Activated B cell treated with CpG ODN at 0.5 μM for 24 hours (primary cell): ENCODE data around the gene DDOST. TPM values are rescaled to one million over a fixed set of nuclear protein-coding genes. Genes with fewer than 3 reads are reported as not detected.

Experiments used
- ATAC-seq: fragments of 200-7000 bp; cut with Tn5 transposase; one replicate; pipeline ENCODE4 v1.10.0; 2021; ENCODE audit warnings: low read depth, mild to moderate bottlenecking, moderate library complexity
- CTCF ChIA-PET: fragments of 350-600 bp; sonication (Branson Sonifier 250); formaldehyde crosslinking; loops from one replicate; lab custom pipeline; 2021; ENCODE audit warnings: antibody characterized with exemption; lab: Charles Lee
- POLR2A ChIA-PET: fragments of 350-600 bp; sonication (Branson Sonifier 250); formaldehyde crosslinking; loops from one replicate; lab custom pipeline; 2021; ENCODE audit warnings: antibody characterized with exemption; lab: Charles Lee
- DNase-seq: peaks from one replicate; pipeline ENCODE4 v3.0.0; 2022
- H3K27ac Mint-ChIP-seq: one replicate; pipeline ENCODE4 v1.8.0; 2020; ENCODE audit warnings: mixed read lengths
- H3K27me3 Mint-ChIP-seq: one replicate; pipeline ENCODE4 v1.8.0; 2021; ENCODE audit warnings: mixed read lengths
- H3K36me3 Mint-ChIP-seq: one replicate; pipeline ENCODE4 v1.8.0; 2021; ENCODE audit warnings: low read depth, mixed read lengths
- H3K4me1 Mint-ChIP-seq: one replicate; pipeline ENCODE4 v1.8.0; 2021; ENCODE audit warnings: mixed read lengths
- H3K4me3 Mint-ChIP-seq: one replicate; pipeline ENCODE4 v1.8.0; 2020; ENCODE audit warnings: mild to moderate bottlenecking, mixed read lengths
- H3K9me3 Mint-ChIP-seq: one replicate; pipeline ENCODE4 v1.8.0; 2020; ENCODE audit warnings: mixed read lengths
- intact Hi-C: fragments of 100-400 bp; cut with micrococcal nuclease; formaldehyde crosslinking; loops from one replicate; pipeline ENCODE4 v1.15.1; 2024
- total RNA-seq: library from RNA; stranded (reverse); gene quantifications from 2 replicates; pipeline ENCODE4 v1.2.3, GENCODE V29; 2022
- TF ChIP-seq, protein P1 (sequence below): fragments of 200-600 bp; IDR thresholded peaks from one replicate; pipeline ENCODE4 v1.8.0; 2022; ENCODE audit warnings: antibody characterized with exemption, mild to moderate bottlenecking

DDOST gene
- total RNA-seq, 1 donor from 2014 or later: 132 TPM

DNA sequence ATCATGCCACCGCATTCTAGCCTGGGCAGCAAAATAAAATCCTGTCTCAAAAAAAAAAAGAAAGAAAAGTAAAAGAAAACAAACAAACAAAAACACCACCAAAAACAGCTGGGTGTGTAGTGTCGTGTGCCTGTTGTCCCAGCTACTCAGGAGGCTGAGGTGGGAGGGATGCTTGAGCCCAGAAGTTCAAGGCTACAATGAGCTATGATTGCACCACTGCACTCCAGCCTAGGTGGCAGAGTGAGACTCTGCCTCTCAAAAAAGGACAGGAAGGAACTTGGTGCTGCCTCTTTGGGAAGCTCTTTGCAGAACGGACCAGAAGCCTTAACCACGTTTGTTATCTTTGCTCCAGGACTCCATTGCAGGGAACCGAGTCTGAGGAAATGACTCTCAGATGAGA, 45.7 kb upstream of the DDOST start:
- Mint-ChIP-seq H3K4me1 (no peaks in the 10 kb centered on the region), H3K4me3 (no peak overlapping the region), H3K36me3 (no peaks in the 10 kb centered on the region), H3K27ac (no peak overlapping the region), H3K27me3 (no peaks in the 10 kb centered on the region), H3K9me3 (no peaks in the 10 kb centered on the region)
- TF ChIP-seq, protein P1, sequence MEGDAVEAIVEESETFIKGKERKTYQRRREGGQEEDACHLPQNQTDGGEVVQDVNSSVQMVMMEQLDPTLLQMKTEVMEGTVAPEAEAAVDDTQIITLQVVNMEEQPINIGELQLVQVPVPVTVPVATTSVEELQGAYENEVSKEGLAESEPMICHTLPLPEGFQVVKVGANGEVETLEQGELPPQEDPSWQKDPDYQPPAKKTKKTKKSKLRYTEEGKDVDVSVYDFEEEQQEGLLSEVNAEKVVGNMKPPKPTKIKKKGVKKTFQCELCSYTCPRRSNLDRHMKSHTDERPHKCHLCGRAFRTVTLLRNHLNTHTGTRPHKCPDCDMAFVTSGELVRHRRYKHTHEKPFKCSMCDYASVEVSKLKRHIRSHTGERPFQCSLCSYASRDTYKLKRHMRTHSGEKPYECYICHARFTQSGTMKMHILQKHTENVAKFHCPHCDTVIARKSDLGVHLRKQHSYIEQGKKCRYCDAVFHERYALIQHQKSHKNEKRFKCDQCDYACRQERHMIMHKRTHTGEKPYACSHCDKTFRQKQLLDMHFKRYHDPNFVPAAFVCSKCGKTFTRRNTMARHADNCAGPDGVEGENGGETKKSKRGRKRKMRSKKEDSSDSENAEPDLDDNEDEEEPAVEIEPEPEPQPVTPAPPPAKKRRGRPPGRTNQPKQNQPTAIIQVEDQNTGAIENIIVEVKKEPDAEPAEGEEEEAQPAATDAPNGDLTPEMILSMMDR: no peak
- ChIA-PET CTCF (interaction anchor here (1.0 to 2.0 kb wide), 2 partner anchors 10 to 489 kb away, joined by 6 to 9 read pairs; no protein-coding TSS in a partner anchor), POLR2A (interaction anchor here (0.6 kb wide), 1 partner anchor 15 kb away, joined by 5 read pairs; no protein-coding TSS in a partner anchor)
- no peak for DNase-seq
- ATAC-seq: no peak
- intact Hi-C loops: no loop called here

DNA sequence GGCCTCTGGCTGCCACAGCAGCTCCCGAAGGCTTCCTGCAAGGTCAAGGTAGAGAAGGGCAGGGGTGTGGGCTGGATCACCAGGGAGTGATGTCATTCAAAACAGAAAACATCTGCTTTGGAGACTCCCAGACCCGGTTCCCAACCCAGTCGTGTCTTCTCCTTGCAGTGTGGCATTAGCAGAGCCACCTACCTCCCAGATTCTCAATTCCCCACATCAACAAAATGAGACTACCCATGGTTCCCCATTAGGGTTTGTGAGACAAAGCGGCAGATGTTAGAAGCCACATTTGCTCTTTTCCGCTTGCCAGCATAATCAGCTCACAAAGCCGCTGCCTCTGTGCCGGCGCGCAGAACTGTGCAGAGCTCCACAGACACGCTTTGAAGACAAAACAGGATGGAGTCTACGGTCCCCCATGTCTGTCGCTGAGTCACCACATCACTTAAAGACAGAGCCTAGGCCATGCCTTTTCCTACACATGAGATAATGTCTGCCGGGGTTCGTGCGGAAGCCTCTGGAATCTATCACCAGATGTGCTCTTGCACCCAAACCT, 44.1 kb upstream of the DDOST start:
- Mint-ChIP-seq H3K9me3 (no peaks in the 10 kb centered on the region), H3K36me3 (no peaks in the 10 kb centered on the region), H3K4me1 (no peaks in the 10 kb centered on the region), H3K4me3 (no peak overlapping the region), H3K27me3 (no peaks in the 10 kb centered on the region), H3K27ac (no peak overlapping the region)
- ATAC-seq: no peak
- TF ChIP-seq, protein P1: no peak
- POLR2A ChIA-PET: no interaction called here
- intact Hi-C loops: no loop called here
- DNase-seq: no peak
- CTCF ChIA-PET: no interaction called here

DNA sequence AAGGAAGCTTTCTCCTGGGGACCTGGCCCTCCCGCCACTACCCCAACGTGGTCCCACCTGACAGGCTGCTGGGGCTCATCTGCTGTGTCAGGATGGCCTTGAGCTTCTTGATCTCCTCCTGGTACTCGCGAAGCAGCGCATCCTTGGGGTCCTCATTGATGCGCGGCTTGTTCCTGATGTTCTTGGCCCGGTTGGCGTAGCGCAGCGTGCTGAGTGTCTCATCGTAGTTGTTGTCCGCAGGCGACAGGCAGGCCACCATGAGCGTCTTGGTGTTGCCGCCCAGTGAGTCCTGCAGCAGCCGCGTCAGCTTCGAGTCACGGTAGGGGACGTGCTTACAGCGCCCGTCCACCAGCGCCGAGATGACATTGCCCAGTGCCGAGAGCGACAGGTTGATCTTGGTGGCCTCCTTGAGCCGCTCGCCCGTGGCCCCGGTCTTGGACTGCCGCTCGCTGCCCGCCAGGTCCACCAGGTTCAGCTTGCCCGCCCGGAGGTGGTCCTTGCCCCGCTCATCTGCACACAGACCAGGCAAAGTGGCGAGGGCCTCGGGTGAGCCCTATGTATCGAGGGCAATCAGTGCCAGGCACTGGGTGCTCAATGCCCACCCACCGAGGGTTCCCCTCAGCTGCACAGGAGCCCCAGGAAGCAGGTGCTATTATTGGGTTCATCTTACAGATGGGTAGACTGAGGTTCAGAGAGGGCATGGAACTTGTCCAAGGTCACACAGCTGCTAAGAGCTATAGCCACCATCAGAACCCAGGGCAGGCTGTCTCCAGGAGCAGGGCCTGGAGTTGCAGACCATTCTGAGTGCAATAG, 43.4 kb upstream of the DDOST start:
- H3K9me3 Mint-ChIP-seq: no peaks in the 10 kb centered on the region
- no peak overlapping the region for H3K27ac Mint-ChIP-seq
- H3K27me3 Mint-ChIP-seq: no peaks in the 10 kb centered on the region
- no peaks in the 10 kb centered on the region for H3K36me3 Mint-ChIP-seq
- TF ChIP-seq, protein P1: no peak
- H3K4me3 Mint-ChIP-seq: no peak overlapping the region
- ATAC-seq (no peak), DNase-seq (no peak)
- intact Hi-C loops: no loop called here
- H3K4me1 Mint-ChIP-seq: no peaks in the 10 kb centered on the region
- POLR2A ChIA-PET: no interaction called here
- CTCF ChIA-PET: no interaction called here

DNA sequence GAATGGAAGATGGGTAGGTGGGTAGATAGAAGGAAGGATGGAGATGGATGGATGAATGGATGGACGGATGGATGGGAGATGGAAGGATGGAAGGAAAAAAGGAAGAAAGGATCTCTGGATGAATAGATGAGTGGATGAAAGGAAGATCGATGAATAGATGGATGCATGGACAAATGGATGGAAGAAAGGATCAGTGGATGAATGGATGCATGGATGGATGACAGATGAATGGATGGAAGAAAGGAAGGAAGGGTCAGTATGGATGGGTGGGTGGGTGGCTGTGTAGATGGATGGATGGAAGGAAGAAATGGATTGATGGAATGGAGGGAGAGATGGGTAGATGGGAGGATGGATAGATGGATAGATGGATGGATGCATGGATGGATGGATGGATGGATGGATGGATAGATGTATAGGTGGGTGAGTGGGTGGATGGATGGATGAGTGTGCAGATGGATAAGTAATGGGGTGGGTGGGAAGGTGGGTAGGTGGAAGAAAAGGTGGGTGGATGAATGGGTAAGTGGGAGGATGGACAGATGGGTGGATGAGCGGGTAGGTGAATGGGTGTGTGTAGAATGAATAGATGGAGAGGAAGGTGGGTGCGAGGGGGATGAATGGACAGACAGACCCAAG, 42.1 kb upstream of the DDOST start:
- Mint-ChIP-seq H3K9me3 (no peaks in the 10 kb centered on the region), H3K27ac (no peak overlapping the region), H3K4me1 (no peaks in the 10 kb centered on the region), H3K36me3 (no peaks in the 10 kb centered on the region), H3K4me3 (no peak overlapping the region), H3K27me3 (no peaks in the 10 kb centered on the region)
- no peak for ATAC-seq
- POLR2A ChIA-PET: no interaction called here
- DNase-seq: no peak
- intact Hi-C loops: no loop called here
- TF ChIP-seq, protein P1: no peak
- CTCF ChIA-PET: no interaction called here

DNA sequence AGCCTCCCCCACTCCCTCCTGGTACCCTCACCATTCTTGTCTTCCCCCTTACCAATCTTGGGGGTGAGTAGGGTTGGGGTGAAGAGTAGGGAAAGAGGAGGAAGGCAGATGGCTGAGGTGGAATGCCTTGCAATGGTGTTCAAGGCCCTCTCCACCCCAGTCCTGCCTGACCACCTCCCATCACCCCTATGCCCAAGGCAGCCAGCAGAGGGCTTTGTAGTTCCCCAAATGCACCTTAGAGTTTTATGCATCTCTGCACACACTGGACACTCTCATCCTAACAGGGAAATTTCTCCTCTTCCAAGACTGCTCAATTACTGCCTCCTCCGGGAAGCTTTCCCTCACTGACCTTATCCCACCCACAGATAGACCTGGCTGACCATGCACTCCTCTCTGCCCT, 41.2 kb upstream of the DDOST start:
- Mint-ChIP-seq H3K36me3 (no peaks in the 10 kb centered on the region), H3K4me1 (no peaks in the 10 kb centered on the region), H3K4me3 (no peak overlapping the region), H3K27ac (no peak overlapping the region), H3K27me3 (no peaks in the 10 kb centered on the region), H3K9me3 (no peaks in the 10 kb centered on the region)
- DNase-seq (no peak), ATAC-seq (no peak)
- intact Hi-C loops: no loop called here
- CTCF ChIA-PET: no interaction called here
- POLR2A ChIA-PET: no interaction called here
- TF ChIP-seq, protein P1: no peak
